ENCODE measurements around the gene GAPDHS.

The GAPDHS gene

DNA sequence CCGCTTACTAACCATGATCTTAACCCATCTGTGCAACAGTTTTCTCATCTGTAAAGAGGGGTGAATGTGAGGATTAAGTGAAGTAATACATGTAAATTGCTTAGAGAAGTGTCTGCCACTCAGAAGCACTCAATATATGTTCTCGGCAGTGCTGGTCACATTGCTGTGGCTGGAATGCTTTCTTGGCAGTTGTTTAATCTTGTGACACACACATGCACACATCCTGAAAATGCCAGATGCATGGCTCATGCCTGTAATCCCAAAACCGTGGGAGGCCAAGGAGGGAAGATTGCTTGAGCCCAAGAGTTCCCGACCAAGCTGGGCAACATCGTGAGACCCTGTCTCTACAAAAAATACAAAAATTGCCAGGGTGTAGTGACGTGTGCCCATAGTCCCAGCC, 14.9 kb upstream of the GAPDHS start:
- FAIRE-seq (no peak), DNase-seq (ENCODE audit: insufficient read length, low spot score) (no peak)
- TF ChIP-seq, protein P1, sequence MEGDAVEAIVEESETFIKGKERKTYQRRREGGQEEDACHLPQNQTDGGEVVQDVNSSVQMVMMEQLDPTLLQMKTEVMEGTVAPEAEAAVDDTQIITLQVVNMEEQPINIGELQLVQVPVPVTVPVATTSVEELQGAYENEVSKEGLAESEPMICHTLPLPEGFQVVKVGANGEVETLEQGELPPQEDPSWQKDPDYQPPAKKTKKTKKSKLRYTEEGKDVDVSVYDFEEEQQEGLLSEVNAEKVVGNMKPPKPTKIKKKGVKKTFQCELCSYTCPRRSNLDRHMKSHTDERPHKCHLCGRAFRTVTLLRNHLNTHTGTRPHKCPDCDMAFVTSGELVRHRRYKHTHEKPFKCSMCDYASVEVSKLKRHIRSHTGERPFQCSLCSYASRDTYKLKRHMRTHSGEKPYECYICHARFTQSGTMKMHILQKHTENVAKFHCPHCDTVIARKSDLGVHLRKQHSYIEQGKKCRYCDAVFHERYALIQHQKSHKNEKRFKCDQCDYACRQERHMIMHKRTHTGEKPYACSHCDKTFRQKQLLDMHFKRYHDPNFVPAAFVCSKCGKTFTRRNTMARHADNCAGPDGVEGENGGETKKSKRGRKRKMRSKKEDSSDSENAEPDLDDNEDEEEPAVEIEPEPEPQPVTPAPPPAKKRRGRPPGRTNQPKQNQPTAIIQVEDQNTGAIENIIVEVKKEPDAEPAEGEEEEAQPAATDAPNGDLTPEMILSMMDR (IDR thresholded peaks at IDR 0.05; ENCODE audit: insufficient read depth, missing control alignments) = no peak

DNA sequence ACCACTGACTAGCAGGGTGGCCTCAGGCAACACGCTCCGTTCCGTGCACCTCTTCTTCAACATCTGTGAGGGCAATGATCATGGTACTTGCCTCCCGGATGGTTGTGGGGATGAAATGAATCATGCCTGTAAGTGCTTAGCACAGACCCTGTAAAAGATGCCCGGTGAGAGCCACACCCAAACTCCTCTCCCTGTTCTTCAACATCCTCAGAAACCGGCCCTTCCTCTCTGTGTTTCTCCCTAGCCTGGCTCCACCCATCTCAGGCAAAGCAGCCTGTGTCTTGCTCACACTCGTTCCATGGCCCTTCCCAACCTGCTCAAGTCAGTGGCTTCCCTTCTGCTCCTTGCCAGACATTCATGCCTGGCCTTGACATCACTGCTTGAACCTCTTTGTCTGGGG, 14.0 kb upstream of the GAPDHS start:
- DNase-seq (ENCODE audit: insufficient read length, low spot score) (no peak), FAIRE-seq (no peak)
- TF ChIP-seq, protein P1 (IDR thresholded peaks at IDR 0.05; ENCODE audit: insufficient read depth, missing control alignments) = no peak

DNA sequence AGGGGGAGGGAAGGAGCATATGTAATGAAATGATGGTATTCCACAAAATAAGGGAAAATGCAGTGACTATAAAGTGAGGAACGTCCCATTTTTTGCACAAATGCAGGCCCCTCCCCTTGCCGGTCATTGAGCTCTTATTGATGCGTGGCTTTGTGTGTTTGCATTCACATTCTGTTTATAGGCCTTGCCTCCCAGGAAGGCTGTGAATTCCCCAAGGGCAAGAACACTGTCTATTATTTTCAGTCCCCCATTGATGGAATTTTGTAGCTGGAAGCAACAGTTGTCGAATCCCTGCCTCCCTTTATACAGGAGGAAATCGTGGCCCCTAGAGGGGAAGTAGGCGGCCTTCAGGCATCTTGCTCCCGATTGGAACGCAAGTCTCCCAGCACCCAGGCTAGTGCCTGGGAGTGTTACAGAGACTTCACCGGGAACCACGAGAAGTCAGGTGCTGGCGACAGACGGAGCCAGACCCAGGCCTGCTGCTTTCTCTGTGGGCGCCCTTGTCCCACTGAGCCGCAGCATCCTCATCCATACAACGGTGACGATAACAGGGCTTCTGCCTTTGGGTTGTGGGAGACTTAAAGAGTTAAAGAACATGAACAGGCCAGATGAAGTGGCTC, 12.0 kb upstream of the GAPDHS start:
- DNase-seq (ENCODE audit: insufficient read length, low spot score) (no peak), FAIRE-seq (no peak)
- TF ChIP-seq, protein P1 (IDR thresholded peaks at IDR 0.05; ENCODE audit: insufficient read depth, missing control alignments) = no peak

DNA sequence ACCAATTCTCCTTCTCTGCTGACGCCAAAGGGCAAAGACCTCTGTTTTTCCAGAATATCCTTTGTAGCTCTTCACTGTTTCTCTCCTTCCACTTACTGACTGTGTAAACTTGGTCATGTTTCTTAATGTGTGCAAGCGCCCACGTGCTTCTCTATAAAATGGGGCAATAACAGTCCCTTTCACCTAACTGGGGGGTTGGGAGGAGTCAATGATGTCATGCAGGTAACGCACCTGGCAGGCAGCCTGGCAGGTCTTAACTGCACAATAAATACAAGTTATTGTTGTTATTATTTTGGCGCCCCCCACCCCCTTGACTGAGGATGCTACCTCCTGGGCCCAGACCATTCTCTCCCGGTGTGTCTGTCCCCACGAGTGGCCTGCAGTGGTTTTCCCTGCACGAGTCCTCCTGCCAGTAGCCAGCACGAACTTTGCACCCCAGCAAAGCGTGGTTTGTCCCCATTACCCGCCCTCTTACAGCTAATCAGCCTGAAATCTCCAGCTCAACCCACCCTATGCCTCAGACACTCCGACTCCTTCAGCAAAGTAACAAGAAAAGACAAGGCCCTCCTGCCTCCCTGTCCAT, 10.4 kb upstream of the GAPDHS start:
- TF ChIP-seq, protein P1 (IDR thresholded peaks at IDR 0.05; ENCODE audit: insufficient read depth, missing control alignments) = no peak
- DNase-seq (ENCODE audit: insufficient read length, low spot score) (no peak), FAIRE-seq (no peak)

DNA sequence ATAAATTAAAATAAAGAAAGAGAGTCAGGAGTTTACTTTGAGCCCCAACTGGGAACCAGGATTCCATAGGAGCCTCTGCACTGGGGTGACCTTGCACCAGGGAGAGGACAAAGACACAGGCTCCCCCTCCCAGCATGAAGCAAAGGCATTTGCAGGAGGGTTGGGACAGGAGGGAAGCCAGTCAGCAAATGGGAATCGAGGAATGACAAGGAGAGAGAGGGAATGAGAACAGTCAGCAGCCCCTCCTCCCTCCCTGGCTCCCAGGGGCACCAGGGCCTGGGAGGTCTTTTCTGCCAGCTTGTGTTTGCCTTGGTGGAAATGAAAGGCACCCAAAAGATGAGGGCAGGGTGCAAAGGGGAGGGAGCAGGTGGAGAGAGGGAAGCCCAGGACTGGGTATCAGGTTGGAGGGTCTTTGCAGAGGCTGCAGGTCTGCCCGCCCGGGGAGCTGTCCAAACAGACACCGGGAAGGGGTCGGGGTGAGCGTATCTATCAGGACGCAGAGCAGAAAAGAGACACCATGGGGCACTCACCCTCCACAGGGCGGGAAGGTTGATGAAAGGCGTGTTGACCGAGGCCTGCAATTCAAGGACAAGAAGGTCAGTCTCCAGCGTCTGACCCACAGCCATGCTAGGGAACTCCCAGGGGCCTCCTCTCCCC, 8.9 kb upstream of the GAPDHS start:
- no peak for DNase-seq (ENCODE audit: insufficient read length, low spot score)
- FAIRE-seq = no peak
- TF ChIP-seq, protein P1 (IDR thresholded peaks at IDR 0.05; ENCODE audit: insufficient read depth, missing control alignments) = no peak

DNA sequence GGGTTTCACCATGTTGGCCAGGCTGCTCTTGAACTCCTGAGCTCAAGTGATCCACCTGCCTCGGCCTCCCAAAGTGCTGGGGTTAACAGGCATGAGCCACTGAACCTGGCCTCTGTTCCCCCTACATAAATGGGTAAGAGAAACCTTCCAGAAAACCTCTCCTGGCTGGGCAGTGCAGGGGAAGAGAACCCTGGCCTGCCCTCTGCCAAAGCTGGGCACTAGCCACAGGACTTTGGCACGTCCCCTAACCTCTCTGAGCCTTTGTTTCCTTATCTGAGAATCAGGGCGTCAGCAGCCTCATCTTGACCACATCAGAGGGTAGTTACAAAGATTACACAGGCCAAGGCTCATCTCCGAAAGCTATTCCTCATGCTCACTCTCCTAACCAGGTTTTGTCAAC, 7.4 kb upstream of the GAPDHS start:
- no peak for DNase-seq (ENCODE audit: insufficient read length, low spot score)
- TF ChIP-seq, protein P1 (IDR thresholded peaks at IDR 0.05; ENCODE audit: insufficient read depth, missing control alignments) = no peak
- no peak for FAIRE-seq
